SK-N-SH treated with all-trans-retinoic acid at 6 μM for 48 hours (cell line): Measurements from ENCODE around the gene TRAK1.

ENCODE experiments used
- ATAC-seq: fragments of 200-7000 bp; cut with Tn5 transposase; 3 replicates; pipeline ENCODE4 v1.9.1; 2020; ENCODE audit warnings: mild to moderate bottlenecking, moderate library complexity
- ARNTL ChIP-seq: fragments of 450-650 bp; formaldehyde crosslinking; IDR thresholded peaks from 2 replicates; pipeline ENCODE4 v1.5.0; 2020; ENCODE audit warnings: low read depth, mild to moderate bottlenecking, moderate library complexity, borderline replicate concordance
- BACH2 ChIP-seq: fragments of 250-450 bp; sonication (Bioruptor Pico); IDR thresholded peaks from 2 replicates; pipeline ENCODE4 v1.9.0; 2021; ENCODE audit warnings: mild to moderate bottlenecking, borderline replicate concordance
- CREB5 ChIP-seq: fragments of 250-450 bp; sonication (Bioruptor Pico); IDR thresholded peaks from 2 replicates; pipeline ENCODE4 v1.5.1; 2020; ENCODE audit warnings: low read depth, mild to moderate bottlenecking, moderate library complexity
- CSDC2 ChIP-seq: fragments of 250-450 bp; sonication (Bioruptor Pico); IDR thresholded peaks from 2 replicates; pipeline ENCODE4 v1.5.0; 2020; ENCODE audit warnings: mild to moderate bottlenecking, moderate library complexity
- ESRRG ChIP-seq: fragments of 250-450 bp; sonication (Bioruptor Pico); IDR thresholded peaks from 2 replicates; pipeline ENCODE4 v1.6.1; 2021; ENCODE audit warnings: mild to moderate bottlenecking
- GLIS3 ChIP-seq: fragments of 250-450 bp; sonication (Bioruptor Pico); IDR thresholded peaks from 2 replicates; pipeline ENCODE4 v1.5.0; 2020; ENCODE audit warnings: mild to moderate bottlenecking, moderate library complexity
- ISL1 ChIP-seq: fragments of 250-450 bp; sonication (Bioruptor Pico); IDR thresholded peaks from 2 replicates; pipeline ENCODE4 v2.1.2; 2022; ENCODE audit warnings: mild to moderate bottlenecking, moderate library complexity
- OSR1 ChIP-seq: fragments of 250-450 bp; sonication (Bioruptor Pico); IDR thresholded peaks from 2 replicates; pipeline ENCODE4 v1.8.0; 2022; ENCODE audit warnings: moderate library complexity, mild to moderate bottlenecking, inconsistent platforms
- POU6F1 ChIP-seq: fragments of 250-450 bp; sonication (Bioruptor Pico); IDR thresholded peaks from 2 replicates; pipeline ENCODE4 v1.8.0; 2021; ENCODE audit warnings: low read depth, mild to moderate bottlenecking, moderate library complexity, borderline replicate concordance
- PPARA ChIP-seq: fragments of 250-450 bp; sonication (Bioruptor Pico); IDR thresholded peaks from 2 replicates; pipeline ENCODE4 v1.5.0; 2020; ENCODE audit warnings: mild to moderate bottlenecking, borderline replicate concordance
- RARB ChIP-seq: fragments of 250-450 bp; sonication (Bioruptor Pico); IDR thresholded peaks from 2 replicates; pipeline ENCODE4 v1.8.0; 2021; ENCODE audit warnings: mild to moderate bottlenecking, moderate library complexity
- SNAI2 ChIP-seq: fragments of 250-450 bp; sonication (Bioruptor Pico); IDR thresholded peaks from 2 replicates; pipeline ENCODE4 v1.5.0; 2020; ENCODE audit warnings: mild to moderate bottlenecking, moderate library complexity
- TCF4 ChIP-seq: fragments of 250-450 bp; sonication (Bioruptor Pico); IDR thresholded peaks from 2 replicates; pipeline ENCODE4 v1.8.0; 2021; ENCODE audit warnings: mild to moderate bottlenecking, moderate library complexity, borderline replicate concordance
- TOX ChIP-seq: fragments of 250-450 bp; sonication (Bioruptor Pico); IDR thresholded peaks from 2 replicates; pipeline ENCODE4 v1.8.0; 2021; ENCODE audit warnings: mild to moderate bottlenecking, moderate library complexity, borderline replicate concordance
- ZC3H10 ChIP-seq: fragments of 250-450 bp; sonication (Bioruptor Pico); IDR thresholded peaks from 2 replicates; pipeline ENCODE4 v1.5.1; 2021; ENCODE audit warnings: mild to moderate bottlenecking, moderate library complexity
- ZFP3 ChIP-seq: fragments of 250-450 bp; sonication (Bioruptor Pico); IDR thresholded peaks from 2 replicates; pipeline ENCODE4 v1.5.0; 2020; ENCODE audit warnings: mild to moderate bottlenecking, moderate library complexity
- ZFP30 ChIP-seq: fragments of 450-650 bp; formaldehyde crosslinking; IDR thresholded peaks from 2 replicates; pipeline ENCODE4 v1.5.0; 2022; ENCODE audit warnings: mild to moderate bottlenecking, moderate library complexity
- ZNF565 ChIP-seq: fragments of 450-650 bp; formaldehyde crosslinking; conservative IDR thresholded peaks from 2 replicates; pipeline ENCODE4 v1.5.0; 2020; ENCODE audit warnings: low read depth, mild to moderate bottlenecking, moderate library complexity
- ZNF70 ChIP-seq: fragments of 450-650 bp; formaldehyde crosslinking; IDR thresholded peaks from 2 replicates; pipeline ENCODE4 v1.5.0; 2020; ENCODE audit warnings: mild to moderate bottlenecking, moderate library complexity
- ZNF8 ChIP-seq: fragments of 450-650 bp; formaldehyde crosslinking; IDR thresholded peaks from 2 replicates; pipeline ENCODE4 v1.5.0; 2020; ENCODE audit warnings: mild to moderate bottlenecking, moderate library complexity
- TF ChIP-seq, protein P1 (sequence below): fragments of 250-450 bp; sonication (Bioruptor Pico); IDR thresholded peaks from 2 replicates; pipeline ENCODE4 v1.5.0; 2020; ENCODE audit warnings: mild to moderate bottlenecking, moderate library complexity
- TF ChIP-seq, protein P2 (sequence below): fragments of 250-450 bp; sonication (Bioruptor Pico); IDR thresholded peaks from 2 replicates; pipeline ENCODE4 v1.5.1; 2021; ENCODE audit warnings: mild to moderate bottlenecking, moderate library complexity

TRAK1 gene

DNA sequence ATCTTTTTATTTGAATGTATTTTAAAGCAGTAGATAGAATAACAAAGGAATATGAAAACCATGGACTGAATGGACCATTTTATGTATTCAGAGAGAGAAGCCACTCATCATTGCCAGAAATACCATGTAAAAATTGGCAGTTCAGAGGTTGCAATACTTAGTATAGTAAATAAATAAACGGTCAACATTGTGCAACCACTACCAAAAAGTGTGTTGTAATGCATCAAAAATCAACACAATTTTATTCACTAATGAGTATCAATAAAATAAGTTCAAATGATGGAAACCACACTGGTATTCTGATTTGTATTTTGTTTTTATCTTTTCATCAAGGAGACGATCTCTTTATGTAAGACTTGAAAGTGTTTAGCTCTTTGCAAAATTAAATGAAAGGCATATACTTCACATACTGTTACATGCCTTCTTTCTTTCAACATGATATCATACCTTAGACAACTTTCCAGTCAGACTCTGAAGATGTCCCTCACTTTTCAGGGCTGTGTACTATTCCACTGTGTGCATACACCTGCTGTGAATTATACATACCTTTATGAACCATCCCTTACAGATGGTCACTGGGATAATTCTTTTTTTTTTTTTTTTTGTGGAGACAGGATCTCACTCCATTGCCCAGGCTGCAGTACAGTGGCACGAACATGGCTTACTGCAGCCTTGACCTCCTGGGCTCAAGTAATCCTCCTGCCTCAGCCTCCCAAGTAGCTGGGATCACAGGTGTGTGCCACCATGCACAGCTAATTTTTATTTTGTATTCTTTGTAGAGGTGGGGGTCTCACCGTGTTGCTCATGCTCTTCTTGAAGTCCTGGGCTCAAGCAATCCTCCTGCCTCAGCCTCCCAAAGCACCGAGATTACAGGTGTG, 134.6 kb downstream of the TRAK1 start:
- peak; percentile 85 for TF ChIP-seq ZNF70
- TF ChIP-seq GLIS3, result no peak
- TF ChIP-seq, all 23 proteins: peak for 1
- no peak for ATAC-seq

DNA sequence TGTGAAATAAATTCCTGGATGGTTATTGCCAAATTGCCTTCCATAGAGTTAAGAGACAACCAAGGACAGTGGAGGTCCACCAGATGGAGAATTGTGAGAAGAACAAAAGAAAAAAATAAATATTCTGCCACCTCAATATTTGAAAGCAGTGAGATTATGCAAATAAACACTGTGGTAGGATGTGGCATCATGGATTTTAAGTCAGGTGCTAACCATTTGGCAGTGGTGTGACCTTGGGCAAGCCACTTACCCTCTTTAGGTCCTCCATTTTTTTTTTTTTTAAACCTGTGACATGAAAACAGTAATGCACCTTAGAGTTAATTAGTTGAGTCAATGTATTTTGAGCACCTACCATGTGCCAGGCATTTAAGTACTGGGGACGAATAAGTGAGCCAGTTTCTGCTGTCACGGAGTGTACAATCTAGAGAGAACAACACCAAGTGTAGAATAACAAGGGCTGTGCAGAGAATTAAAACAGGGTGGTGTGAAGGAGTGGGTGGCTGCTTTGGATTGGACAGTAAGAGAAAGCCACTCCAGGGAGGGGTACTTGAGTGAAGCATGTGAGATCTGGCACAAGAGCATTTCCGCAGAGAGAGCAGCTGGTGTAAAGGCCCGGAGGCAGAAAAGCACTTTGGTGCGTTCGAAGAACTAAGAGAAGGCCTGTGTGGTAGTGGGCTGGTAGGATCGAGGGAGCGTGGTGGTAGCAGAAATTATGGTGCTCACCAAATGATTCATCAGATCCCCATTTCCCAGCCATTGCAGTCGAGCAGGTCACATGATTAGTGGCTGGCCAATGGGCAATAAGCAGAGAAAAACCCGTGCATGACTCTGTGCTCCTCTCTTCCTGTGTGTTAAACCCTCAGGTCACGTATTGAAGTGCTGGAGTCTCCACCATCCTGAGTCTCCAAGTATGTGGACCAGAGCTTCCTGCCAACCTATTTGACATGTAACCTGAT, 135.6 kb downstream of the TRAK1 start:
- ATAC-seq, result no peak
- TF ChIP-seq TOX (CRISPR knock-in tag) (no peak), CREB5 (no peak), ARNTL (CRISPR knock-in tag) (no peak), ZNF70 (no peak), BACH2 (CRISPR knock-in tag) (no peak), CSDC2 (CRISPR knock-in tag) (no peak), SNAI2 (CRISPR knock-in tag) (no peak), ISL1 (no peak), ZC3H10 (no peak), OSR1 (CRISPR knock-in tag) (no peak), ZFP3 (no peak)

GRCh38 chr3:42228796-42229195, 137.6 kb downstream of the TRAK1 start:
- no peak for ATAC-seq
- TF ChIP-seq PPARA, result no peak
- no peak for TF ChIP-seq CREB5
- TF ChIP-seq ZFP3, result no peak

- peak; percentile 31 for ATAC-seq
- TF ChIP-seq, protein P1, sequence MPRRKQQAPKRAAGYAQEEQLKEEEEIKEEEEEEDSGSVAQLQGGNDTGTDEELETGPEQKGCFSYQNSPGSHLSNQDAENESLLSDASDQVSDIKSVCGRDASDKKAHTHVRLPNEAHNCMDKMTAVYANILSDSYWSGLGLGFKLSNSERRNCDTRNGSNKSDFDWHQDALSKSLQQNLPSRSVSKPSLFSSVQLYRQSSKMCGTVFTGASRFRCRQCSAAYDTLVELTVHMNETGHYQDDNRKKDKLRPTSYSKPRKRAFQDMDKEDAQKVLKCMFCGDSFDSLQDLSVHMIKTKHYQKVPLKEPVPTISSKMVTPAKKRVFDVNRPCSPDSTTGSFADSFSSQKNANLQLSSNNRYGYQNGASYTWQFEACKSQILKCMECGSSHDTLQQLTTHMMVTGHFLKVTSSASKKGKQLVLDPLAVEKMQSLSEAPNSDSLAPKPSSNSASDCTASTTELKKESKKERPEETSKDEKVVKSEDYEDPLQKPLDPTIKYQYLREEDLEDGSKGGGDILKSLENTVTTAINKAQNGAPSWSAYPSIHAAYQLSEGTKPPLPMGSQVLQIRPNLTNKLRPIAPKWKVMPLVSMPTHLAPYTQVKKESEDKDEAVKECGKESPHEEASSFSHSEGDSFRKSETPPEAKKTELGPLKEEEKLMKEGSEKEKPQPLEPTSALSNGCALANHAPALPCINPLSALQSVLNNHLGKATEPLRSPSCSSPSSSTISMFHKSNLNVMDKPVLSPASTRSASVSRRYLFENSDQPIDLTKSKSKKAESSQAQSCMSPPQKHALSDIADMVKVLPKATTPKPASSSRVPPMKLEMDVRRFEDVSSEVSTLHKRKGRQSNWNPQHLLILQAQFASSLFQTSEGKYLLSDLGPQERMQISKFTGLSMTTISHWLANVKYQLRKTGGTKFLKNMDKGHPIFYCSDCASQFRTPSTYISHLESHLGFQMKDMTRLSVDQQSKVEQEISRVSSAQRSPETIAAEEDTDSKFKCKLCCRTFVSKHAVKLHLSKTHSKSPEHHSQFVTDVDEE, result no peak
- TF ChIP-seq ZC3H10, result no peak
- TF ChIP-seq ARNTL (CRISPR knock-in tag), result no peak
- TF ChIP-seq, protein P2, sequence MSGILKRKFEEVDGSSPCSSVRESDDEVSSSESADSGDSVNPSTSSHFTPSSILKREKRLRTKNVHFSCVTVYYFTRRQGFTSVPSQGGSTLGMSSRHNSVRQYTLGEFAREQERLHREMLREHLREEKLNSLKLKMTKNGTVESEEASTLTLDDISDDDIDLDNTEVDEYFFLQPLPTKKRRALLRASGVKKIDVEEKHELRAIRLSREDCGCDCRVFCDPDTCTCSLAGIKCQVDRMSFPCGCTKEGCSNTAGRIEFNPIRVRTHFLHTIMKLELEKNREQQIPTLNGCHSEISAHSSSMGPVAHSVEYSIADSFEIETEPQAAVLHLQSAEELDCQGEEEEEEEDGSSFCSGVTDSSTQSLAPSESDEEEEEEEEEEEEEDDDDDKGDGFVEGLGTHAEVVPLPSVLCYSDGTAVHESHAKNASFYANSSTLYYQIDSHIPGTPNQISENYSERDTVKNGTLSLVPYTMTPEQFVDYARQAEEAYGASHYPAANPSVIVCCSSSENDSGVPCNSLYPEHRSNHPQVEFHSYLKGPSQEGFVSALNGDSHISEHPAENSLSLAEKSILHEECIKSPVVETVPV (CRISPR knock-in tag), result no peak
- TF ChIP-seq ZFP3, result no peak
- no peak for TF ChIP-seq ZFP30 (CRISPR knock-in tag)
- TF ChIP-seq RARB (CRISPR knock-in tag), result no peak
- no peak for TF ChIP-seq TCF4
- TF ChIP-seq ZNF565 (CRISPR knock-in tag), result no peak
- TF ChIP-seq POU6F1, result no peak
- TF ChIP-seq OSR1 (CRISPR knock-in tag), result no peak
- no peak for TF ChIP-seq ISL1
- no peak for TF ChIP-seq ZNF8 (CRISPR knock-in tag)
- TF ChIP-seq BACH2 (CRISPR knock-in tag), result no peak
- no peak for TF ChIP-seq SNAI2 (CRISPR knock-in tag)
- TF ChIP-seq ESRRG (CRISPR knock-in tag), result no peak
- TF ChIP-seq GLIS3, result no peak
- no peak for TF ChIP-seq CREB5
Measured at GRCh38 chr3:42229266-42229941, 138.2 kb downstream of the TRAK1 start.
